Astrocyte (in vitro differentiated cells and primary cell): ENCODE data around the gene HSPB1. TPM values are rescaled to one million over a fixed set of nuclear protein-coding genes. Genes with fewer than 3 reads are reported as not detected.

Experiments
- DNase-seq: peaks from one replicate; pipeline ENCODE4 v3.0.0-alpha.2; 2010; ENCODE audit warnings: low read depth
- FAIRE-seq: peaks from 2 replicates; lab custom pipeline; 2011; peaks lifted over from hg19 to GRCh38; lab: Jason Lieb, UNC
- H2AFZ ChIP-seq: 2 replicates; pipeline ENCODE4 v1.6.0; 2012; ENCODE audit warnings: low read depth, low read length, inconsistent platforms
- H3K27ac ChIP-seq: 2 replicates; pipeline ENCODE4 v1.5.1; 2011; ENCODE audit warnings: low read depth, low read length, inconsistent platforms
- H3K27me3 ChIP-seq: 2 replicates; pipeline ENCODE4 v1.6.0; 2011; ENCODE audit warnings: low read length, inconsistent platforms; ENCODE audit not compliant: insufficient read depth
- H3K36me3 ChIP-seq: 2 replicates; pipeline ENCODE4 v1.5.1; 2011; ENCODE audit warnings: low read length, inconsistent platforms; ENCODE audit not compliant: insufficient read depth
- H3K4me1 ChIP-seq: 2 replicates; pipeline ENCODE4 v1.5.1; 2011; ENCODE audit warnings: low read length, inconsistent platforms; ENCODE audit not compliant: insufficient read depth
- H3K4me2 ChIP-seq: 2 replicates; pipeline ENCODE4 v1.6.0; 2012; ENCODE audit warnings: low read length, inconsistent platforms
- H3K4me3 ChIP-seq: 2 replicates; pipeline ENCODE4 v1.5.1; 2011; ENCODE audit warnings: low read depth, mild to moderate bottlenecking, low read length, inconsistent platforms; ENCODE audit not compliant: insufficient read depth
- H3K79me2 ChIP-seq: 2 replicates; pipeline ENCODE4 v1.6.0; 2012; ENCODE audit warnings: mild to moderate bottlenecking, low read length, inconsistent platforms; ENCODE audit not compliant: insufficient read depth
- H3K9ac ChIP-seq: 2 replicates; pipeline ENCODE4 v1.6.0; 2012; ENCODE audit warnings: mild to moderate bottlenecking, low read length, inconsistent platforms
- H3K9me3 ChIP-seq: 2 replicates; pipeline ENCODE4 v1.5.1; 2012; ENCODE audit warnings: low read depth, mild to moderate bottlenecking, low read length, inconsistent platforms; ENCODE audit not compliant: insufficient read depth
- H4K20me1 ChIP-seq: 2 replicates; pipeline ENCODE4 v1.6.0; 2012; ENCODE audit warnings: low read length, inconsistent platforms; ENCODE audit not compliant: insufficient read depth
- H3K27ac Mint-ChIP-seq: one replicate; pipeline ENCODE4 v1.8.0; 2021; ENCODE audit warnings: mild to moderate bottlenecking, mixed read lengths; ENCODE audit not compliant: unreplicated experiment
- H3K27me3 Mint-ChIP-seq: one replicate; pipeline ENCODE4 v1.8.0; 2021; ENCODE audit warnings: low read depth, mixed read lengths; ENCODE audit not compliant: unreplicated experiment
- H3K36me3 Mint-ChIP-seq: one replicate; pipeline ENCODE4 v1.8.0; 2021; ENCODE audit warnings: low read depth, mixed read lengths; ENCODE audit not compliant: unreplicated experiment
- H3K4me1 Mint-ChIP-seq: one replicate; pipeline ENCODE4 v1.8.0; 2021; ENCODE audit warnings: low read depth, mixed read lengths; ENCODE audit not compliant: unreplicated experiment
- H3K4me3 Mint-ChIP-seq: one replicate; pipeline ENCODE4 v1.8.0; 2021; ENCODE audit warnings: mild to moderate bottlenecking, moderate library complexity, mixed read lengths; ENCODE audit not compliant: unreplicated experiment
- H3K9me3 Mint-ChIP-seq: one replicate; pipeline ENCODE4 v1.8.0; 2021; ENCODE audit warnings: mild to moderate bottlenecking, mixed read lengths; ENCODE audit not compliant: unreplicated experiment
- CTCF ChIP-seq: IDR thresholded peaks from 2 replicates; pipeline ENCODE4 v1.5.1; 2011; ENCODE audit warnings: low read depth, mild to moderate bottlenecking, inconsistent platforms, low read length, moderate library complexity; ENCODE audit not compliant: insufficient read depth
- EZH2 ChIP-seq: IDR thresholded peaks from 2 replicates; pipeline ENCODE4 v1.6.1; 2012; ENCODE audit warnings: mild to moderate bottlenecking, low read length, inconsistent platforms; ENCODE audit not compliant: insufficient read depth
- total RNA-seq: library from RNA; stranded (reverse); gene quantifications from 2 replicates; pipeline ENCODE4 v1.2.1, GENCODE V29; 2021

Gene HSPB1
- total RNA-seq, 1 donor from 2014 or later = 933 TPM

- H3K36me3 Mint-ChIP-seq = peaks cover 3% of the 10 kb centered on the region
- Histone ChIP-seq H3K9ac (no peak overlapping the region), H3K4me2 (no peak overlapping the region), H3K4me1 (peaks cover 26% of the 10 kb centered on the region), H3K9me3 (no peaks in the 10 kb centered on the region), H3K27ac (no peak overlapping the region), H3K36me3 (peaks cover 8% of the 10 kb centered on the region), H4K20me1 (peaks cover 19% of the 10 kb centered on the region), H3K79me2 (peaks cover 18% of the 10 kb centered on the region), H2AFZ (no peak overlapping the region), H3K27me3 (no peaks in the 10 kb centered on the region), H3K4me3 (no peak overlapping the region)
- H3K27me3 Mint-ChIP-seq = no peaks in the 10 kb centered on the region
- no peak for TF ChIP-seq CTCF
- no peak for TF ChIP-seq EZH2
- FAIRE-seq (no peak), DNase-seq (peak; percentile 87)
- peaks cover 21% of the 10 kb centered on the region for H3K4me1 Mint-ChIP-seq
- H3K9me3 Mint-ChIP-seq = peaks cover 2% of the 10 kb centered on the region
- peak overlapping the region; percentile 10 for H3K27ac Mint-ChIP-seq
- no peak overlapping the region for H3K4me3 Mint-ChIP-seq
Observed at GRCh38 chr7:76300166-76300731, 2.2 kb upstream of the HSPB1 start.

- H3K27me3 Mint-ChIP-seq = no peaks in the 10 kb centered on the region
- no peak overlapping the region for H3K27ac Mint-ChIP-seq
- H3K9ac ChIP-seq = no peak overlapping the region
- no peaks in the 10 kb centered on the region for H3K27me3 ChIP-seq
- H3K4me3 ChIP-seq = no peak overlapping the region
- peaks cover 26% of the 10 kb centered on the region for H3K4me1 ChIP-seq
- no peak overlapping the region for H2AFZ ChIP-seq
- H3K27ac ChIP-seq = no peak overlapping the region
- peaks cover 20% of the 10 kb centered on the region for H4K20me1 ChIP-seq
- no peak for DNase-seq
- no peaks in the 10 kb centered on the region for H3K9me3 ChIP-seq
- peaks cover 3% of the 10 kb centered on the region for H3K36me3 Mint-ChIP-seq
- H3K36me3 ChIP-seq = peaks cover 8% of the 10 kb centered on the region
- H3K9me3 Mint-ChIP-seq = peaks cover 2% of the 10 kb centered on the region
- TF ChIP-seq CTCF (no peak), EZH2 (no peak)
- peaks cover 23% of the 10 kb centered on the region for H3K4me1 Mint-ChIP-seq
- H3K4me2 ChIP-seq = no peak overlapping the region
- no peak for FAIRE-seq
- H3K4me3 Mint-ChIP-seq = no peak overlapping the region
- H3K79me2 ChIP-seq = peaks cover 18% of the 10 kb centered on the region
Observed at GRCh38 chr7:76301000-76301399, 1.5 kb upstream of the HSPB1 start.
